Loucy (cell line): ENCODE data around the gene VPS37B.
"Not testable (repeated sequence)": the region's sequence is repeated elsewhere in the genome, so short reads cannot be mapped to it uniquely, and the experiment has no call there.

ENCODE experiments used
- H2AFZ ChIP-seq: fragments of 200-600 bp; sonication (generic); 2 replicates; pipeline ENCODE4 v1.6.0; 2016; ENCODE audit warnings: antibody characterized with exemption, mild to moderate bottlenecking, low read length, moderate library complexity
- H3F3A ChIP-seq: fragments of 200-600 bp; 2 replicates; pipeline ENCODE4 v1.6.0; 2016; ENCODE audit warnings: antibody characterized with exemption, low read depth, mild to moderate bottlenecking
- H3K27me3 ChIP-seq: fragments of 200-600 bp; sonication (generic); 2 replicates; pipeline ENCODE4 v1.6.1; 2014; ENCODE audit warnings: low read length, mild to moderate bottlenecking; ENCODE audit not compliant: insufficient read depth, poor library complexity, severe bottlenecking
- H3K36me3 ChIP-seq: fragments of 200-600 bp; sonication (generic); 2 replicates; pipeline ENCODE4 v1.6.1; 2016; ENCODE audit warnings: low read length; ENCODE audit not compliant: insufficient read depth
- H3K4me1 ChIP-seq: fragments of 200-600 bp; sonication (generic); 2 replicates; pipeline ENCODE4 v1.5.1; 2014; ENCODE audit warnings: low read length, mild to moderate bottlenecking; ENCODE audit not compliant: insufficient read depth, poor library complexity, severe bottlenecking
- H3K4me2 ChIP-seq: fragments of 200-600 bp; sonication (generic); 2 replicates; pipeline ENCODE4 v1.6.0; 2014; ENCODE audit warnings: antibody characterized with exemption, low read length, low read depth, mild to moderate bottlenecking; ENCODE audit not compliant: poor library complexity, severe bottlenecking
- H3K4me3 ChIP-seq: fragments of 200-600 bp; sonication (generic); 2 replicates; pipeline ENCODE4 v1.5.1; 2014; ENCODE audit warnings: low read length, mild to moderate bottlenecking, mixed read lengths; ENCODE audit not compliant: poor library complexity, severe bottlenecking
- H3K79me2 ChIP-seq: fragments of 200-600 bp; sonication (generic); 2 replicates; pipeline ENCODE4 v1.6.1; 2014; ENCODE audit warnings: low read length; ENCODE audit not compliant: insufficient read depth
- H3K9ac ChIP-seq: fragments of 200-600 bp; sonication (generic); 2 replicates; pipeline ENCODE4 v1.6.0; 2014; ENCODE audit warnings: mild to moderate bottlenecking, low read depth, low read length, moderate library complexity; ENCODE audit not compliant: poor library complexity, severe bottlenecking
- H3K9me2 ChIP-seq: fragments of 200-600 bp; sonication (generic); replicated peaks from 2 replicates; pipeline ENCODE4 v1.6.1; 2016; ENCODE audit warnings: low read depth, low read length, mixed read lengths
- H3K9me3 ChIP-seq: fragments of 200-600 bp; sonication (generic); 2 replicates; pipeline ENCODE4 v1.6.1; 2014; ENCODE audit warnings: mild to moderate bottlenecking, antibody characterized with exemption, low read length, low read depth; ENCODE audit not compliant: insufficient read depth
- H4K20me1 ChIP-seq: fragments of 200-600 bp; sonication (generic); 2 replicates; pipeline ENCODE4 v1.6.0; 2014; ENCODE audit warnings: antibody characterized with exemption, low read length, mild to moderate bottlenecking; ENCODE audit not compliant: insufficient read depth, poor library complexity, severe bottlenecking
- EZH2phosphoT487 ChIP-seq: fragments of 200-600 bp; IDR thresholded peaks from 2 replicates; pipeline ENCODE4 v1.6.1; 2018; ENCODE audit warnings: antibody characterized with exemption, mild to moderate bottlenecking, moderate library complexity, borderline replicate concordance
- TF ChIP-seq, protein P1 (sequence below): fragments of 200-600 bp; sonication (generic); conservative IDR thresholded peaks from 2 replicates; pipeline ENCODE4 v1.5.1; 2014; ENCODE audit warnings: mild to moderate bottlenecking, antibody characterized with exemption, low read length

The VPS37B gene

GRCh38 chr12:122917507-122918121, 21.7 kb upstream of the VPS37B start:
- no peak overlapping the region for H2AFZ ChIP-seq
- no peak overlapping the region for H3K4me2 ChIP-seq
- H3K9ac ChIP-seq: no peak overlapping the region

DNA sequence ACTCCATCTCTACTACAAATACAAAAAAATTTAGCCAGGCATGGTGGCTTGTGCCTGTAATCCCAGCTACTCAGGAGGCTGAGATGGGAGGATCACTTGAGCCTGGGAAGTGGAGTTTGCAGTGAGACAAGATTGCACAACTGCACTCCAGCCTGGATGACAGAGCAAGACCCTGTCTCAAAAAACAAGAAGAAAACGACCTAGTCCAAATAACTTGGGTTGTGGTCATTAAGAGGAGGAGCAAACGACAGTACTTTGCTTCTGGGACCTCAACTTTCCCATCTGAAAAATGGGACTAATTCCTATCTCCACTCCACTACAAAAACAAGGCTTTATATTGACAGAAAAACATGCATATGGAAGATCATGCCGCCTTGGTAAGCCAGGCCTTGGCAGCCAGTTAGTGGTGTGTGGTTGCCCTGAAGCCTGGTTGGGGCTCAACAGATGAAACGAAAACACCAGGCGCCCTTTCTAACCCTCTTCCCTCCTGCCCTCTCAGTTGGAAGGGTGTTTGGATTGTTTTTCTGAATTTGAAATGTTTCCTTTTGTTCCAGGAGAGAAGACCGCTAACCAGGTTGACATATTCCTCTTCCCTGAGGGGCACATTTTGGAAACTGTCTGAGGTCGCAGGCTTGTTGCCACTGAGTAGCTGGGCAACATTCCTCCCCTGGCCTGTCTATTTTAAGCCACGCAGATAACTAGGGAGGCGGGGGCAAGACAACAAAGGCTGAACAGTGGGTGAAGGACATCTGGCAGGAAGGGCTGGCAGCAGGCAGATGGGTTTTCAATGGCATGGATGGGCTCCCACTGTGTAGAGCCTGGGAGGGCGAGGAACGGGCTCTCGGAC, 13.7 kb upstream of the VPS37B start:
- Histone ChIP-seq H3K4me2 (no peak overlapping the region), H3K36me3 (no peaks in the 10 kb centered on the region), H3K9me3 (no peaks in the 10 kb centered on the region), H3K27me3 (no peaks in the 10 kb centered on the region), H2AFZ (no peak overlapping the region), H3K4me3 (no peak overlapping the region), H3F3A (no peaks in the 10 kb centered on the region), H3K79me2 (no peaks in the 10 kb centered on the region), H3K4me1 (no peaks in the 10 kb centered on the region), H4K20me1 (no peaks in the 10 kb centered on the region), H3K9ac (no peak overlapping the region), H3K9me2 (no peaks in the 10 kb centered on the region)
- TF ChIP-seq, protein P1, sequence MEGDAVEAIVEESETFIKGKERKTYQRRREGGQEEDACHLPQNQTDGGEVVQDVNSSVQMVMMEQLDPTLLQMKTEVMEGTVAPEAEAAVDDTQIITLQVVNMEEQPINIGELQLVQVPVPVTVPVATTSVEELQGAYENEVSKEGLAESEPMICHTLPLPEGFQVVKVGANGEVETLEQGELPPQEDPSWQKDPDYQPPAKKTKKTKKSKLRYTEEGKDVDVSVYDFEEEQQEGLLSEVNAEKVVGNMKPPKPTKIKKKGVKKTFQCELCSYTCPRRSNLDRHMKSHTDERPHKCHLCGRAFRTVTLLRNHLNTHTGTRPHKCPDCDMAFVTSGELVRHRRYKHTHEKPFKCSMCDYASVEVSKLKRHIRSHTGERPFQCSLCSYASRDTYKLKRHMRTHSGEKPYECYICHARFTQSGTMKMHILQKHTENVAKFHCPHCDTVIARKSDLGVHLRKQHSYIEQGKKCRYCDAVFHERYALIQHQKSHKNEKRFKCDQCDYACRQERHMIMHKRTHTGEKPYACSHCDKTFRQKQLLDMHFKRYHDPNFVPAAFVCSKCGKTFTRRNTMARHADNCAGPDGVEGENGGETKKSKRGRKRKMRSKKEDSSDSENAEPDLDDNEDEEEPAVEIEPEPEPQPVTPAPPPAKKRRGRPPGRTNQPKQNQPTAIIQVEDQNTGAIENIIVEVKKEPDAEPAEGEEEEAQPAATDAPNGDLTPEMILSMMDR: no peak
- no peak for TF ChIP-seq EZH2phosphoT487

More at GRCh38 chr12:122917507-122918121, 21.7 kb upstream of the VPS37B start:
- no peaks in the 10 kb centered on the region for H3K9me2 ChIP-seq
- H3K79me2 ChIP-seq: no peaks in the 10 kb centered on the region
- no peaks in the 10 kb centered on the region for H3K27me3 ChIP-seq
- no peaks in the 10 kb centered on the region for H3K36me3 ChIP-seq
- H3F3A ChIP-seq: no peaks in the 10 kb centered on the region
- H3K4me1 ChIP-seq: no peaks in the 10 kb centered on the region
- no peak for TF ChIP-seq EZH2phosphoT487
- TF ChIP-seq, protein P1: no peak
- no peak overlapping the region for H3K4me3 ChIP-seq
- no peaks in the 10 kb centered on the region for H3K9me3 ChIP-seq
- no peaks in the 10 kb centered on the region for H4K20me1 ChIP-seq

GRCh38 chr12:122908915-122909314, 13.0 kb upstream of the VPS37B start:
- TF ChIP-seq, protein P1: no peak
- no peak for TF ChIP-seq EZH2phosphoT487
- no peaks in the 10 kb centered on the region for H3K79me2 ChIP-seq
- no peaks in the 10 kb centered on the region for H3K36me3 ChIP-seq
- H3F3A ChIP-seq: no peaks in the 10 kb centered on the region
- no peaks in the 10 kb centered on the region for H3K27me3 ChIP-seq
- H3K4me2 ChIP-seq: no peak overlapping the region
- no peaks in the 10 kb centered on the region for H3K9me3 ChIP-seq
- no peak overlapping the region for H3K4me3 ChIP-seq
- no peak overlapping the region for H3K9ac ChIP-seq
- H2AFZ ChIP-seq: no peak overlapping the region
- no peaks in the 10 kb centered on the region for H3K4me1 ChIP-seq
- H3K9me2 ChIP-seq: no peaks in the 10 kb centered on the region
- H4K20me1 ChIP-seq: no peaks in the 10 kb centered on the region

GRCh38 chr12:122905258-122905657, 9.3 kb upstream of the VPS37B start:
- H3K4me2 ChIP-seq, H3K9me3 ChIP-seq, H2AFZ ChIP-seq, H3K9ac ChIP-seq, H4K20me1 ChIP-seq, H3K27me3 ChIP-seq, H3K4me1 ChIP-seq, H3K4me3 ChIP-seq, H3K79me2 ChIP-seq, H3K9me2 ChIP-seq, H3F3A ChIP-seq, H3K36me3 ChIP-seq: not testable (repeated sequence)
